PC-3 (cell line): ENCODE data around the gene ERCC2.
"Not testable (repeated sequence)": the region's sequence is repeated elsewhere in the genome, so short reads cannot be mapped to it uniquely, and the experiment has no call there.

Experiments used
- EZH2 ChIP-seq: fragments of 300-600 bp; sonication (generic); IDR thresholded peaks from one replicate; pipeline ENCODE4 v1.6.1; 2017; ENCODE audit warnings: antibody characterized with exemption, mild to moderate bottlenecking, low read length; ENCODE audit not compliant: unreplicated experiment
- EZH2phosphoT487 ChIP-seq: fragments of 300-600 bp; sonication (generic); IDR thresholded peaks from 2 replicates; pipeline ENCODE4 v1.6.1; 2018; ENCODE audit warnings: mild to moderate bottlenecking, antibody characterized with exemption, low read length, borderline replicate concordance
- TF ChIP-seq, protein P1 (sequence below): fragments of 300-600 bp; sonication (generic); conservative IDR thresholded peaks from 2 replicates; pipeline ENCODE4 v1.5.1; 2017; ENCODE audit warnings: antibody characterized with exemption, low read depth, mild to moderate bottlenecking, low read length

DNA sequence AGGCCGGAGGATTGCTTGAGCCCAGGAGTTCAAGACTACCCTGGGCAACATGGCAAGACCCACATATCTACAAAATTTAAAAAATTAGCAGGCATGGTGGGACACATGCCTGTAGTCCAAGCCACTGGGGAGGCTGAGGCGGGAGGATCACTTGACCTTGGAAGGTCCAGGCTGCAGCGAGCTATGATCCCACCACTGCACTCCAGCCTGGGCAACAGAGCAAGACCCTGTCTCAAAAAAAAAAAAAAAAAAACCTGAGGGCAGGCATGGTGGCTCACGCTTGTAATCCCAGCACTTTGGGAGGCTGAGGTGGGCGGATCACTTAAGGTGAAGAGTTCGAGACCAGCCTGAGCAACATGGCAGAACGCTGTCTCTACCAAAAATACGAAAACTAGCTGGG lies 61.1 kb downstream of the ERCC2 start:
- TF ChIP-seq, protein P1, sequence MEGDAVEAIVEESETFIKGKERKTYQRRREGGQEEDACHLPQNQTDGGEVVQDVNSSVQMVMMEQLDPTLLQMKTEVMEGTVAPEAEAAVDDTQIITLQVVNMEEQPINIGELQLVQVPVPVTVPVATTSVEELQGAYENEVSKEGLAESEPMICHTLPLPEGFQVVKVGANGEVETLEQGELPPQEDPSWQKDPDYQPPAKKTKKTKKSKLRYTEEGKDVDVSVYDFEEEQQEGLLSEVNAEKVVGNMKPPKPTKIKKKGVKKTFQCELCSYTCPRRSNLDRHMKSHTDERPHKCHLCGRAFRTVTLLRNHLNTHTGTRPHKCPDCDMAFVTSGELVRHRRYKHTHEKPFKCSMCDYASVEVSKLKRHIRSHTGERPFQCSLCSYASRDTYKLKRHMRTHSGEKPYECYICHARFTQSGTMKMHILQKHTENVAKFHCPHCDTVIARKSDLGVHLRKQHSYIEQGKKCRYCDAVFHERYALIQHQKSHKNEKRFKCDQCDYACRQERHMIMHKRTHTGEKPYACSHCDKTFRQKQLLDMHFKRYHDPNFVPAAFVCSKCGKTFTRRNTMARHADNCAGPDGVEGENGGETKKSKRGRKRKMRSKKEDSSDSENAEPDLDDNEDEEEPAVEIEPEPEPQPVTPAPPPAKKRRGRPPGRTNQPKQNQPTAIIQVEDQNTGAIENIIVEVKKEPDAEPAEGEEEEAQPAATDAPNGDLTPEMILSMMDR = not testable (repeated sequence)
- not testable (repeated sequence) for TF ChIP-seq EZH2, EZH2phosphoT487
